OCI-LY1 (cell line): ENCODE results near the gene SHC1.
"Not testable (repeated sequence)": the region's sequence is repeated elsewhere in the genome, so short reads cannot be mapped to it uniquely, and the experiment has no call there.

ENCODE experiments used
- H2AFZ ChIP-seq: fragments of 200-600 bp; sonication (generic), shearing (Covaris generic); 2 replicates; pipeline ENCODE4 v1.6.0; 2014; ENCODE audit warnings: antibody characterized with exemption, mild to moderate bottlenecking, low read length
- H3F3A ChIP-seq: fragments of 200-600 bp; sonication (generic), shearing (Covaris generic); 2 replicates; pipeline ENCODE4 v1.6.0; 2014; ENCODE audit warnings: mild to moderate bottlenecking, antibody characterized with exemption, low read length, moderate library complexity; ENCODE audit not compliant: insufficient read depth
- H3K27ac ChIP-seq: fragments of 200-600 bp; sonication (generic); 2 replicates; pipeline ENCODE4 v1.5.1; 2014; ENCODE audit warnings: low read length, mixed run types, mild to moderate bottlenecking, low read depth; ENCODE audit not compliant: poor library complexity, severe bottlenecking
- H3K27me3 ChIP-seq: fragments of 200-600 bp; sonication (generic); 2 replicates; pipeline ENCODE4 v1.6.0; 2014; ENCODE audit warnings: antibody characterized with exemption, mild to moderate bottlenecking, low read length, moderate library complexity; ENCODE audit not compliant: insufficient read depth
- H3K36me3 ChIP-seq: fragments of 200-600 bp; sonication (generic); 2 replicates; pipeline ENCODE4 v1.6.1; 2014; ENCODE audit warnings: mild to moderate bottlenecking, antibody characterized with exemption, low read length, moderate library complexity, mixed read lengths; ENCODE audit not compliant: insufficient read depth
- H3K4me1 ChIP-seq: fragments of 200-600 bp; sonication (generic); 2 replicates; pipeline ENCODE4 v1.5.1; 2014; ENCODE audit warnings: mild to moderate bottlenecking, low read length, moderate library complexity; ENCODE audit not compliant: insufficient read depth, severe bottlenecking
- H3K4me2 ChIP-seq: fragments of 200-600 bp; sonication (generic), shearing (Covaris generic); 2 replicates; pipeline ENCODE4 v1.6.1; 2014; ENCODE audit warnings: low read length
- H3K4me3 ChIP-seq: fragments of 200-600 bp; sonication (generic); 2 replicates; pipeline ENCODE4 v1.5.1; 2014; ENCODE audit warnings: low read length, low read depth, mild to moderate bottlenecking, mixed read lengths; ENCODE audit not compliant: poor library complexity, severe bottlenecking
- H3K79me2 ChIP-seq: fragments of 200-600 bp; shearing (Covaris generic); 2 replicates; pipeline ENCODE4 v1.6.1; 2016; ENCODE audit warnings: mixed run types, low read length, mixed read lengths; ENCODE audit not compliant: insufficient read depth
- H3K9ac ChIP-seq: fragments of 200-600 bp; sonication (generic), shearing (Covaris generic); 2 replicates; pipeline ENCODE4 v1.6.1; 2014; ENCODE audit warnings: mild to moderate bottlenecking, low read length, mixed read lengths
- H3K9me2 ChIP-seq: fragments of 200-600 bp; sonication (generic), shearing (Covaris generic); 2 replicates; pipeline ENCODE4 v1.6.1; 2014; ENCODE audit warnings: low read depth, mild to moderate bottlenecking, low read length, mixed read lengths
- H3K9me3 ChIP-seq: fragments of 200-600 bp; shearing (Covaris generic); 2 replicates; pipeline ENCODE4 v1.6.1; 2014; ENCODE audit warnings: low read length, mixed read lengths
- H4K20me1 ChIP-seq: fragments of 200-600 bp; sonication (generic), shearing (Covaris generic); 2 replicates; pipeline ENCODE4 v1.6.0; 2016; ENCODE audit warnings: mild to moderate bottlenecking, low read length; ENCODE audit not compliant: insufficient read depth
- CTCF ChIP-seq: fragments of 200-600 bp; sonication (generic), shearing (Covaris generic); IDR thresholded peaks from 2 replicates; pipeline ENCODE4 v1.5.1; 2017; ENCODE audit warnings: mild to moderate bottlenecking, antibody characterized with exemption, low read length, moderate library complexity, mixed read lengths
- EZH2 ChIP-seq: fragments of 200-600 bp; sonication (generic), shearing (Covaris generic); IDR thresholded peaks from 2 replicates; pipeline ENCODE4 v1.8.0; 2017; ENCODE audit warnings: borderline replicate concordance, mixed run types, mild to moderate bottlenecking, antibody characterized with exemption, low read length, moderate library complexity, mixed read lengths

The SHC1 gene

GRCh38 chr1:154978360-154978759, 7.8 kb upstream of the SHC1 start:
- H3K27ac ChIP-seq, result peak overlapping the region; percentile 29
- TF ChIP-seq EZH2 (no peak), CTCF (no peak)
- H3K9me3 ChIP-seq, result no peaks in the 10 kb centered on the region
- no peaks in the 10 kb centered on the region for H4K20me1 ChIP-seq
- H3K4me1 ChIP-seq, result peaks cover 35% of the 10 kb centered on the region
- H3K4me2 ChIP-seq, result no peak overlapping the region
- H3K9ac ChIP-seq, result no peak overlapping the region
- H3F3A ChIP-seq, result 0 out of 2 replicates have a peak, but pooled peaks cover 4% of the 10 kb centered on the region
- no peaks in the 10 kb centered on the region for H3K9me2 ChIP-seq
- H2AFZ ChIP-seq, result no peak overlapping the region
- peaks cover 35% of the 10 kb centered on the region for H3K36me3 ChIP-seq
- H3K79me2 ChIP-seq, result peaks cover 28% of the 10 kb centered on the region
- no peak overlapping the region for H3K4me3 ChIP-seq
- H3K27me3 ChIP-seq, result no peaks in the 10 kb centered on the region

DNA sequence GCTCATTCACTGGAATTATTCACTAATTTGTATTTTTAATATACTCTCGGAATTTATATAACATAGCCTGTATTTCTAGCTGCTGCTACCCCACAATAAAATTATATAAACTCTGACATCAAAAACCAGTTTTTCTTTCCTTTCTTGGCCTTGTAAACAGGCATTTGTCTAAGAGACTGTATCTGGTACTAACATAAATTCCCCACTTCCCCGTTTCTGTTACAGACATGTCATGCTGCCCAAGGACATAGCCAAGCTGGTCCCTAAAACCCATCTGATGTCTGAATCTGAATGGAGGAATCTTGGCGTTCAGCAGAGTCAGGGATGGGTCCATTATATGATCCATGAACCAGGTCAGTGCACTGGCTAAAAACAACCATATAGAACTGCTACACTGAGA, 7.2 kb upstream of the SHC1 start:
- H3F3A ChIP-seq, H3K4me2 ChIP-seq, H3K27me3 ChIP-seq, H3K4me3 ChIP-seq, H4K20me1 ChIP-seq, H3K9me3 ChIP-seq, H3K9ac ChIP-seq, H3K9me2 ChIP-seq, H2AFZ ChIP-seq: not testable (repeated sequence)
- peaks cover 39% of the 10 kb centered on the region for H3K4me1 ChIP-seq
- H3K27ac ChIP-seq, result peak overlapping the region; percentile 29
- H3K79me2 ChIP-seq, result peaks cover 28% of the 10 kb centered on the region
- peaks cover 35% of the 10 kb centered on the region for H3K36me3 ChIP-seq

DNA sequence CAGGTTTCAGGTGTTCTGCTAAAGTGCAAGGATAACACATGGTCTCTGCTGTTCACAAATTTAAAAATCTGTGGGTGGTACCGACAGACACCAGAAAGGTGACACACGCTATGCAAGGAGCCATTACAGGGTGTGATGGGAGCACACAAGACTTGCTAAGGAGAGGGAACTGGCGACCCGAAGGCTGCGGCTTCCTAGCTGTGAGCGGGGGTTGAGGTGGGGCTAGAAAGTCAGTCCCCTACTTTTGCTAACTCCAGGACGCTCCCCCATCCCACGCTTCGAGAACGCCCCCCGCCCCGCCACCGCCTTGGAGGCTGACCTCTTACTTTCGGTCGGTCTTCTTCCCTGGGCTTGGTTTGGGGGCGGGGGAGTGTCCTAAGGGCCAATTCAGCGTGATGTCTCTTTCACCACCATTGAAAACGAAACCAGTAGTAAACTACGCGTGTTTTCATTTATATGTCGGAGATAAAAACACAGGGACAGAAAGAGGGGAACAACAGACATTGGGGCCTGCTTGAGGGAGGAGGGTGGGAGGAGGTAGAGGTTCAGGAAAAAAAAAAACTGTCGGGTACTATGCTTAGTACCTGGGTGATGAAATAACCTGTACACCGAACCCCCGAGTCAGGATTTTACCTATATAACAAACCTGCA, 5.0 kb upstream of the SHC1 start:
- no peaks in the 10 kb centered on the region for H3K27me3 ChIP-seq
- peak overlapping the region; percentile 91 for H3K4me2 ChIP-seq
- no peak overlapping the region for H2AFZ ChIP-seq
- H3K79me2 ChIP-seq, result peaks cover 28% of the 10 kb centered on the region
- TF ChIP-seq CTCF (no peak), EZH2 (no peak)
- H3K9ac ChIP-seq, result peak overlapping the region; percentile 86
- no peaks in the 10 kb centered on the region for H3K9me3 ChIP-seq
- 0 out of 2 replicates have a peak, but pooled peaks cover 4% of the 10 kb centered on the region for H3F3A ChIP-seq
- peaks cover 50% of the 10 kb centered on the region for H3K4me1 ChIP-seq
- H3K4me3 ChIP-seq, result peak overlapping the region; percentile 79
- peaks cover 27% of the 10 kb centered on the region for H3K36me3 ChIP-seq
- no peaks in the 10 kb centered on the region for H4K20me1 ChIP-seq
- H3K9me2 ChIP-seq, result no peaks in the 10 kb centered on the region
- peak overlapping the region; percentile 88 for H3K27ac ChIP-seq
